ENCODE results near the gene AEN.

GRCh38 chr15:88664151-88664778 is 43.1 kb downstream of the AEN start:
- TF ChIP-seq, protein P1, sequence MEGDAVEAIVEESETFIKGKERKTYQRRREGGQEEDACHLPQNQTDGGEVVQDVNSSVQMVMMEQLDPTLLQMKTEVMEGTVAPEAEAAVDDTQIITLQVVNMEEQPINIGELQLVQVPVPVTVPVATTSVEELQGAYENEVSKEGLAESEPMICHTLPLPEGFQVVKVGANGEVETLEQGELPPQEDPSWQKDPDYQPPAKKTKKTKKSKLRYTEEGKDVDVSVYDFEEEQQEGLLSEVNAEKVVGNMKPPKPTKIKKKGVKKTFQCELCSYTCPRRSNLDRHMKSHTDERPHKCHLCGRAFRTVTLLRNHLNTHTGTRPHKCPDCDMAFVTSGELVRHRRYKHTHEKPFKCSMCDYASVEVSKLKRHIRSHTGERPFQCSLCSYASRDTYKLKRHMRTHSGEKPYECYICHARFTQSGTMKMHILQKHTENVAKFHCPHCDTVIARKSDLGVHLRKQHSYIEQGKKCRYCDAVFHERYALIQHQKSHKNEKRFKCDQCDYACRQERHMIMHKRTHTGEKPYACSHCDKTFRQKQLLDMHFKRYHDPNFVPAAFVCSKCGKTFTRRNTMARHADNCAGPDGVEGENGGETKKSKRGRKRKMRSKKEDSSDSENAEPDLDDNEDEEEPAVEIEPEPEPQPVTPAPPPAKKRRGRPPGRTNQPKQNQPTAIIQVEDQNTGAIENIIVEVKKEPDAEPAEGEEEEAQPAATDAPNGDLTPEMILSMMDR (IDR thresholded peaks at IDR 0.05 in 4 of 5, conservative IDR thresholded peaks at IDR 0.05 in 1 of 5), result peak in 2 of 5 experiments; percentile 6 to 31
- TF ChIP-seq POLR2A (IDR thresholded peaks at IDR 0.05), result no peak

Measured in gastrocnemius medialis (tissue), 4 donors.